T47D (cell line): ENCODE measurements around the gene SENP1.

Experiments used
- DNase-seq, 2 experiments: peaks; one replicate each; pipeline versions ENCODE4 v3.0.0 to v3.0.0-alpha.2; 2011 to 2012; ENCODE audit warnings: low read depth in 1 of 2, low spot score in 1 of 2
- JUND ChIP-seq: IDR thresholded peaks from 2 replicates; pipeline ENCODE4 v1.6.1; 2012; ENCODE audit warnings: low read depth
- in situ Hi-C: cut with HindIII; loops from 2 replicates; pipeline ENCODE4 v1.10.0; 2016; ENCODE audit warnings: low sequenced_read_pairs, low pct_unique_long_range_greater_than_20kb

Gene SENP1

DNA sequence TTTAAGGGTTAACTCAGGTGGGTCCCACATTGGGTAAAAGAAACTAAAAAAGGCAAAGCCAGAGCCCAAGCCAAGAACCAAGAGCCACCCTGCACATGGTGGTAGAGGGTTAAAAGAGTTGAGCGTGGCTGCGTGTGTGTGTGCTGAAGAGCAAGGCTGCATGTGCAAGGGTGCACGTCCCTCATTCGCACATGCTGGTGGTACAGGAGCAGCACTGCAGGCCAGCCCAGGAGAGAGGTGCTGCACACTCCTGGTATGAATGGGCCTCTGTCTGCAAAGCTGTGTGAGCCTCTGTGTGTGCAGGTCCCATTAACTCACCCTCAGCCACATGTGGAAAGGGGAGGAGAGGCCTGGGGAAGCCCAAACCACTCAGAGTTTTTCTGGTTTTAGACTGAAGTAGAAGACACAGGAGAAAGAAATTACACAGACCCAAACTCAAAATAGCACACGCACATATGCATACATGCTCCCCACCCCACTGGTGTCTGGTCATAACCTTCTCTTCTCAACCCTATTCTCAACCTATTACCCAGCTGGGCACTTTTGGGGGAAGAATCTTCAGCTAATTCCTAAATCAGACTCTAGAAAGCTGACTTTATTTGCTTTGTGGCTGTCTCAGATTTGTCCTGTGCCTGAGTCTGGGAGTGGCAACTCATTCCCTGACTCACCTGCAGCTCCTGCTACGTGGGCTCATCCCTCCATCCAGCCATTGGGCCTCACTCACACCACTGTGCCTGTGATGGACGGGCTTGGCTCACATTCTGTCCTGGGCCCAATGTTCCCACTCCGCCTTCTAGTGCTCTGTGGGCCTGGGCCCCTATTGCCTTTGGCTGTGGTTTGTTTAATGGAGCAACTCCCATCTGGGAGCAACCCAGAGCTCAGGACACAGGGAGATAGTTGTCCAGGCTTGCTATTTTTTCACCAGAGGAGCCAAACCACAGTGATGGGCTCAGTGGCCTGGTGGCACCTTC lies 70.8 kb downstream of the SENP1 start:
- TF ChIP-seq JUND = no peak
- DNase-seq = no peak
- in situ Hi-C loops = no loop called here

DNA sequence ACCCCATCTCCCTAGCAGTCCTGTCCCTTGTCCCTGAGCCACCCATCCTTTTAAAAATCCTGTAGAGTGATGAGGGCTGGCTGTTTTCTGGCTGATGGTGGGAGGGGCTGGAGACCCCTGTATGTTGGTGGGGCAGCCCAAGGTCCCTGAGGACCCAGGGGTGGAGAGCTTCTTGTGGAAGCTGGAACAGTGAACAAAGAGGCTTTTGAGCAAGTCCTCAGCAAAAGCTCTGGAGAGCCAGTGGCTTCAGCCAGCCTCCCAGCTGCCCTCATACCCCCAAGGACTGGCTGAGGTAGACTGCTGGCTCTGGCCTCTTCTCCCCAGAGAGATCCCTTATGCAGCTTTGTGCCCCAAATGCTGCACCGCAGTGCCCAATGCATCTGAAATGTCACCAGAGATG lies 72.4 kb downstream of the SENP1 start:
- no peak for TF ChIP-seq JUND
- no peak for DNase-seq
- in situ Hi-C loops = no loop called here

GRCh38 chr12:48032597-48032996 lies 73.3 kb downstream of the SENP1 start:
- DNase-seq = no peak
- in situ Hi-C loops = no loop called here
- TF ChIP-seq JUND = no peak

- in situ Hi-C loops = no loop called here
- DNase-seq = no peak
These were observed 74.5 kb downstream of the SENP1 start for GRCh38 chr12:48031135-48031960.

DNA sequence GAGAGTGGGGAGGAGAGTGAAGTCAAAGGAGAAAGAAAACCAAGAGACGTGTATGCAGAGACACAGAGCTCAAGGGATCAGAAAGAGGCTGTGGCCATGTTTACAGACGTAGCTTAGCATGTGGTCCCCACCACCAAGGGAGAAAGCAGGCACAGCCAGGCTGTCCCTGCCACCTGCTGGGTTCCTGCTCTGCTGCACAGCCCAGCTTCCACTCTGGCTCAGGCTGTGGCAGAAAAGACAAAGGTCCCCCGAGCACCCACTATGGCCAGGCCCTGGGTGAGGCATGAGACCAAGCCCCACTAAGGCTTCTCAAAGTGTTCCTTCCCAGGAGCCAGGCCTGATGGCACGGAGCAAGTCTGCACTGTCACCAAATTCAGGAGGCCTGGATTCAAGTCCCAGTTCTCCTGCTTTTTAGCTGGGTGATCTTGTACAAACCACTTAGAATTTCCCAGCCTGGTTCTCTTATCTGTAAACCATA lies 75.7 kb downstream of the SENP1 start:
- DNase-seq = peak in 1 of 2 experiments; percentile 51
- no peak for TF ChIP-seq JUND

More at GRCh38 chr12:48031135-48031960, 74.5 kb downstream of the SENP1 start:
- TF ChIP-seq JUND = no peak

GRCh38 chr12:48029491-48030172 lies 76.2 kb downstream of the SENP1 start:
- DNase-seq = no peak
- no peak for TF ChIP-seq JUND
- in situ Hi-C loops = no loop called here

More for the DNA sequence above, 75.7 kb downstream of the SENP1 start:
- in situ Hi-C loops = no loop called here

GRCh38 chr12:48028541-48029431 lies 77.1 kb downstream of the SENP1 start:
- peak in 1 of 2 experiments; percentile 48 for DNase-seq
- in situ Hi-C loops = no loop called here
- TF ChIP-seq JUND = no peak

GRCh38 chr12:48027183-48028002 lies 78.5 kb downstream of the SENP1 start:
- no peak for TF ChIP-seq JUND
- in situ Hi-C loops = no loop called here
- no peak for DNase-seq

DNA sequence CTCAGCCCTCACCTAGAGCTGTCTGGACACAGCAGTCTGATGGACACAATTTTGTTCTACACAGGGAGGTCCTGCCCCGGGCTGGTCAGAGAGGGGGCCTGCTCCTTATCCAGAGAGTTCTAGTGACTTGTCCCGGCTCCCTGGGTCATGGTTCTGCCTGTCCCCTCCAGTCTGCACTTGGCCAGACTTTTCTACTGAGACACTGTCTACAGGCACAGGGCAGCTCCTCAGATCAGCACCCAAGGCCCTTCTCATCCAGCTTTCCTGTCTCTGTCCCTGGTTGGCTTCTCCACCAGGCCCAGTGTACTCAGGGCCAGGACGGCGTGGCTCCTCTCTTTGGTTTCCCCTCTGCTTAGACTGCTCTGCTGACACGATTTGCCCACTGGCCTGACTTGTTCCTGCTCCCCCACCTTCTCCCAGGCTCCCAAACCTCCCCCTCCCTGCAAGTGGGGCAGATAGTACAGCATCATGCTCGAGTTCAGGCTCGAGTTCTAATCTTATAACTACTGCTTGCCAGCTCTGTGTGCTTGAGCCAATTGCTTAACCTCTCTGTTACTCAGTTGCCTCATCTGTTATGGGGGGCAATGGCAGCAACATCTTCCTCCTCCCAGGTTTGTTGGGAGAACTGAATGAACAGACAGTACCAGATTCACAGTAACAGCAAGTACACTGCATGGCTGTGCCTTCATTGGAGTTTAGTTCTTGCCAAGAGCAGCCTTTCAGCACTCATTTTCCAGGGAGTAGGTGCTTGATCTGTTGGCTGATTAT lies 79.6 kb downstream of the SENP1 start:
- in situ Hi-C loops = no loop called here
- TF ChIP-seq JUND = no peak
- no peak for DNase-seq

- TF ChIP-seq JUND = no peak
- DNase-seq = no peak
- in situ Hi-C loops = no loop called here
These were observed 80.6 kb downstream of the SENP1 start for GRCh38 chr12:48025281-48025680.
